ENCODE results near the gene NEURL1B.

Gene NEURL1B

GRCh38 chr5:172608773-172609172 lies 32.3 kb upstream of the NEURL1B start:
- H3K4me3 ChIP-seq (ENCODE audit: low read length, poor library complexity, severe bottlenecking) = no peak overlapping the region
- H3K9ac ChIP-seq (ENCODE audit: low read depth, low read length, poor library complexity, severe bottlenecking) = no peak overlapping the region
- H3K4me1 ChIP-seq (ENCODE audit: insufficient read depth, low read length, poor library complexity, severe bottlenecking) = no peaks in the 10 kb centered on the region
- no peak for TF ChIP-seq CTCF (conservative IDR thresholded peaks at IDR 0.05; ENCODE audit: low read length)
- no peak for TF ChIP-seq EZH2phosphoT487 (IDR thresholded peaks at IDR 0.05; ENCODE audit: borderline replicate concordance)
- no peaks in the 10 kb centered on the region for H3K9me3 ChIP-seq (ENCODE audit: insufficient read depth, low read depth, low read length)
- H3K4me2 ChIP-seq (ENCODE audit: low read depth, low read length, poor library complexity, severe bottlenecking) = no peak overlapping the region
- no peaks in the 10 kb centered on the region for H3F3A ChIP-seq (ENCODE audit: low read depth)
- no peaks in the 10 kb centered on the region for H4K20me1 ChIP-seq (ENCODE audit: insufficient read depth, low read length, poor library complexity, severe bottlenecking)
- no peaks in the 10 kb centered on the region for H3K36me3 ChIP-seq (ENCODE audit: insufficient read depth, low read length)
- no peak overlapping the region for H2AFZ ChIP-seq (ENCODE audit: low read length)
- H3K79me2 ChIP-seq (ENCODE audit: insufficient read depth, low read length) = no peaks in the 10 kb centered on the region
- H3K9me2 ChIP-seq (replicated peaks; ENCODE audit: low read depth, low read length) = no peaks in the 10 kb centered on the region
- no peaks in the 10 kb centered on the region for H3K27me3 ChIP-seq (ENCODE audit: insufficient read depth, low read length, poor library complexity, severe bottlenecking)

DNA sequence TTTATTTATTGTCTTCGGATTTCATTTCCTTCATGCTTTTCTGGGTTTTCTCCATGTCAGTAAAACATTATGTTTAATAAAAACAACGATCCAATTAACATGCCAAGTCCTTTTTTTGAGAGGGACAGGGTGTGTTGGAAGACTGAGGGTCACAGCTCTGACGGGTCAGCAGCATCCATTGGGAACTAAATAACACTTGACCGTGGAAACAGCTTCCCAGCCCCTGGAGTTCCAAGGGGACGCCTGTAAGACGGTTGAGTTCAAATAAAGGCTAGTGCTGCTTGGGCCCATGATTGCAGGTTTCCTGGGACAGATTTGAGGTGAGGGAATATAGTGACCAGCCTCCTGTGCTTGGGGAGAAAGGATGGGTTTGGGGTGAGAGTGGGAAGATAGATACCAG lies 30.4 kb upstream of the NEURL1B start:
- Histone ChIP-seq H3K4me1 (ENCODE audit: insufficient read depth, low read length, poor library complexity, severe bottlenecking) (peaks cover 5% of the 10 kb centered on the region), H3F3A (ENCODE audit: low read depth) (no peaks in the 10 kb centered on the region), H3K27me3 (ENCODE audit: insufficient read depth, low read length, poor library complexity, severe bottlenecking) (no peaks in the 10 kb centered on the region), H3K4me2 (ENCODE audit: low read depth, low read length, poor library complexity, severe bottlenecking) (no peak overlapping the region), H3K79me2 (ENCODE audit: insufficient read depth, low read length) (no peaks in the 10 kb centered on the region), H3K9me3 (ENCODE audit: insufficient read depth, low read depth, low read length) (no peaks in the 10 kb centered on the region), H2AFZ (ENCODE audit: low read length) (no peak overlapping the region), H3K36me3 (ENCODE audit: insufficient read depth, low read length) (no peaks in the 10 kb centered on the region), H3K9me2 (replicated peaks; ENCODE audit: low read depth, low read length) (no peaks in the 10 kb centered on the region), H3K9ac (ENCODE audit: low read depth, low read length, poor library complexity, severe bottlenecking) (no peak overlapping the region), H3K4me3 (ENCODE audit: low read length, poor library complexity, severe bottlenecking) (no peak overlapping the region), H4K20me1 (ENCODE audit: insufficient read depth, low read length, poor library complexity, severe bottlenecking) (no peaks in the 10 kb centered on the region)
- TF ChIP-seq EZH2phosphoT487 (IDR thresholded peaks at IDR 0.05; ENCODE audit: borderline replicate concordance) (no peak), CTCF (conservative IDR thresholded peaks at IDR 0.05; ENCODE audit: low read length) (no peak)

GRCh38 chr5:172611913-172612312 lies 29.1 kb upstream of the NEURL1B start:
- Histone ChIP-seq H4K20me1 (ENCODE audit: insufficient read depth, low read length, poor library complexity, severe bottlenecking) (no peaks in the 10 kb centered on the region), H3K27me3 (ENCODE audit: insufficient read depth, low read length, poor library complexity, severe bottlenecking) (no peaks in the 10 kb centered on the region), H3K9ac (ENCODE audit: low read depth, low read length, poor library complexity, severe bottlenecking) (no peak overlapping the region), H3K9me3 (ENCODE audit: insufficient read depth, low read depth, low read length) (no peaks in the 10 kb centered on the region), H3K4me1 (ENCODE audit: insufficient read depth, low read length, poor library complexity, severe bottlenecking) (peaks cover 5% of the 10 kb centered on the region), H3K36me3 (ENCODE audit: insufficient read depth, low read length) (no peaks in the 10 kb centered on the region), H3K79me2 (ENCODE audit: insufficient read depth, low read length) (no peaks in the 10 kb centered on the region), H3K4me3 (ENCODE audit: low read length, poor library complexity, severe bottlenecking) (no peak overlapping the region), H3K9me2 (replicated peaks; ENCODE audit: low read depth, low read length) (no peaks in the 10 kb centered on the region), H3F3A (ENCODE audit: low read depth) (no peaks in the 10 kb centered on the region), H2AFZ (ENCODE audit: low read length) (no peak overlapping the region), H3K4me2 (ENCODE audit: low read depth, low read length, poor library complexity, severe bottlenecking) (no peak overlapping the region)
- TF ChIP-seq CTCF (conservative IDR thresholded peaks at IDR 0.05; ENCODE audit: low read length) (no peak), EZH2phosphoT487 (IDR thresholded peaks at IDR 0.05; ENCODE audit: borderline replicate concordance) (no peak)

All from Loucy (cell line).